ENCODE results near the gene FOXM1.

The FOXM1 gene

DNA sequence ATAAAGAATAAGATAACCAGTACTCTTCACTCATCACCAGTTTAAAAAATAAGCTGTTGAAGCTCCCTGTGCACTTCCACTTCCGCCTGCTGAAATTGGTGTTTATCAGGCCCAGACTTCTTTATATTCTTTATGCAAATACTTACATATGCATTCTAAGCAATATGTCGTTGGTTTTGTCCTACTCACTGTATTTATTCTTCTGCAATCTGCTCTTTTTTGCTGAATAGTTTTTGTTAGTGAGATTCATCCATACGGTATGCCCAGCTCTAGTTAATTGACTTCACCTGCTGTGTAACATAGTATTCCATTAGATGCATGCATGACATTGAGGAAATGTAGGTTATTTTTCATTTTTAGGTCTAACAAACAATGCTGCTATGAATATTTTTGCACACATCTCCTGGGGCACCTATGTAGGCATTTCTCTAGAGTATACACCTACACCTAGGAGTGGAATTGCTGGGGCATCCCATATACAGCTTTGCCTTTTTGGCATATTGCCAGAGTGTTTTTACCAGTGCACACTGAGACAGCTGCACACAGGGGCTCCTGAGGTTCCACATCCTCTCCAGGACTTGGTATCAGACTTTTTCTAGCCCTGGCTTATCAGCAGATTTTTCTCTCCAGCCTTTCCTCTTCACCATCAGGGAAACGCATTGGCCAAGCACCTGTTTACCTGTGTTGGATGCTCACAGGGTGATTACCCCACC, 41.1 kb downstream of the FOXM1 start:
- DNase-seq, result no peak

GRCh38 chr12:2834581-2835491, 42.1 kb downstream of the FOXM1 start, which contains the start of gene NRIP2:
Gene NRIP2, minus strand, starts transcription at chr12:2835035. Its CDS starts 52 bp downstream, at chr12:2834983.
- peak; percentile 17 for DNase-seq

- no peak for DNase-seq
Observed at GRCh38 chr12:2833810-2834209, 43.2 kb downstream of the FOXM1 start.

- DNase-seq, result no peak
Observed at GRCh38 chr12:2833327-2833726, 43.6 kb downstream of the FOXM1 start.

- DNase-seq, result no peak
Observed at GRCh38 chr12:2832550-2833127, 44.3 kb downstream of the FOXM1 start.

DNA sequence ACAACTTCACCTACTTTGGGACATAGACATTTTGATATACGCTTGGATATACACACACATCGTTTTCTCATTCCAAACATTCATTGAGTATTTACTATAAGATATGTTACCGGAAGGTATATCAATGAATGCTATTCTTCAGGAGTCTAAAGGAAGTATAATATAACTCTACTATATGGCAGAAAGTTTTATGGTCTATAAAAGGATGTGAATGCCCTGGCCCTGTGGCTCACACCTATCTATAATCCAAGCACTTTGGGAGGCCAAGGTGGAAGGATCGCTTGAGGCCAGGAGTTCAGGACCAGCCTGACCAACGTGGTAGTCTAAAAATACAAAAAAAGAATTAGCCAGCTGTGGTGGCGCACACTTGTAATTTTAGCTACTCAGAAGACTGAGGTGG, 47.7 kb downstream of the FOXM1 start:
- no peak for DNase-seq

DNA sequence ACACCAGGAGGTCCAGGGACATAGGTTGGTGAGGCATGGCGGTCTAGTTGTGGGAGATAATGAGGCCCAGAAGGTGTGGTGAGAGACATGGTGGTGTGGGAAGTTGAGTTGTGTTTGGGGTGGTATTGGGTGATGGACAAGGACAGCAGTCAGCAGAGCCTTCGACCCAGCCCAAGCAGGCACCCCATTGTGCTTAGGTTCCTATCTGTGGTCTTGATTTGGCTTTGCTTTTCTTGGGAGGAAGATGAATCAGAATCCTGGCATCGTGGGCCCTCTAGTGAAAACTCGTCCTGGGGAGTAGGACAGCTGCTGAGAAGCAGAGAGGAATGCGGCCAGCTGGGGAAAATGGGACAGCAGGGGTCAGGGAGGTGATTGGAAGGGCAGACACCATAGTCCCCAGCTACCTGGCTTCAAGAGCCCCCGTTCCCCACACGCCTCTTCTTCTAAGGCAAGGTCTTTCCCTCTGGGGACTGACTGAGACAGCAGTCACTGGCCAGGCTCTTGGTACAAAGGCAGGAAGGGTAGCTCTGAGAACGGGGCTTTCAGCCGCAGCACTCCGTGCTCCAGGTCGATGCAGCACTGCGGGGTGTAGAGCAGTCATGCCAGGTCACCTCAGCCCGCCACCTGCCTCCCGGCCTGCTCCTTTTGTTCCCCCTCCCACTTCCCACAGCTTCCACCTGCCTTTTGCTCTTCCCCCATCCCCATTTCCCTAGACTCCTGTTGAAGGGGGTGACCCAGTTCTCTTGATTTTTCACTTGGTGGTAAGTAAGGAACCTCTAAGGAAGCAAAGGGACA, 50.1 kb downstream of the FOXM1 start:
- DNase-seq, result no peak

DNA sequence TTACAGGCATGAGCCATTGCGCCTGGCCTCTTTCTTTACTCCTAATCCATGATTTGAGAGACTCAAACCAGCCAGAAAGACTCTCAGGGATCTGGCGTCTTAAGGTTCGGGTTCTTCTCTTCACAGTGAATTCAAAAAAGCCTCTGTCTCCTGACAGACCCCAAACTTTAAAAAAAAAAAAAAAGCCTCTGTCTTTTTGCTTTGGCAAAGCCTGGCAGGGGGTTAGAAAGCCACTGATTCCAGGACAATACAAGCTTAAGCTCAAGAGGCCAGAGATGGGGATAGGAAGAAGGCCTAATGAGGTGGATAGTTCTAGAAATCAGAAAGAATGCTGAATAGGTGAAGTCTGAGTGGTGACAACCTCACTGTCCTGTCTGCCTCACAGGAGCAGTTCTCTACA, 50.9 kb downstream of the FOXM1 start:
- no peak for DNase-seq

DNA sequence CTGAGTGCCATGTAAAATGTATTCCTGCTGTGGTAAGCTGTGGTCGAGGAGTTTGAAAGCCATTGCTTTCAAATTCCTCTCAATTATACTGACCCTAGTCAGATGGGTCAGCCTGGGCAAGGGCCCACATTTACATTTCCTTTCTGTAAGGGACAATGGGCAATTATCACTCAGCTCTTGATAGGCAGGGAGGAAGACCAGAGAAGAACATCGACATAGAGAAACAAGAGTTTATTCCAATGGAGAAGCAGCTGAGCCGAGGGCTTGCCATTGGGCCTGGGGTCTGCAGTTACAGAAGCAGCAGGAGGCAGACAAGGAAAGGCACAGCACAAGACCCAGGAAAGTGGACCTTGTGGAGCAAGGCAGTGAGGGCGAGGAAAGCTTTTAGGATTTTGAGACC, 51.8 kb downstream of the FOXM1 start:
- no peak for DNase-seq

DNA sequence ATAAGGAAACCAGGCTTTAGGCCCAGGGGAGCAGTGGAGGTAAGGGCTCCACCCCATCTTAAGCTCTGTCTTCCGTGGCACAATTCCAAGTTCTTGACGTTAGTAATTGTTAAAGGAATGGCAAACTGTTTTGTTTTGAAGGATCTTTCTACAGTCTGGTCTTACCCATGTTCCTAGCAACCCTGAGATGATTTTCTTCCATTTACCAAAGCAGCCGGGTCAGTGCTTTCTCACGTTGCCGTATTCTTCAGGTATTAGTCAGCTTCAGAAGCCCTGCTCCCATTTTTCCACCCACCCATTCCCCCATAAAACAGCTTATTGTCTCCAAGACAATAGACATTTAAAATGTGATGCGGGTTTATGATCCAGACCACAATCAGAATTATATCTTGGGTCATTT, 52.4 kb downstream of the FOXM1 start:
- no peak for DNase-seq

DNA sequence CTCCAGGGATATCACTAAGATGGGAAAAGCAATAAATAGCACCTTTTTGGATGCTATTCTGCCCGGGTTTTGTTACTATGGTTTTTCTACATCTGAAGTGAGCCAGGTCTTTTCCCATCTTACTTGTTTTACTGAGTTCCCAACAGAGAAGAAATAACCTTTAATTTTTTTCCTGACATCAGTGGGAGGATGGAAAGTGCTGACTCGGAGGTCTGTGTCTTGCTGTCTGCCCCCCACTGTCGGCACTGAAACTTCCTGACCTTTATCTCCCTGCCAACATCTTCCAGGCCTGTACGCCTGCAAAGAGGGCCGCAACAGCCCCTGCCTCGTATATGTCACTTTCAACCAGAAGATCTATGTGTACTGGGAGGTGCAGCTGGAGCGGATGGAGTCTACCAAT, 53.5 kb downstream of the FOXM1 start:
- DNase-seq, result no peak

DNA sequence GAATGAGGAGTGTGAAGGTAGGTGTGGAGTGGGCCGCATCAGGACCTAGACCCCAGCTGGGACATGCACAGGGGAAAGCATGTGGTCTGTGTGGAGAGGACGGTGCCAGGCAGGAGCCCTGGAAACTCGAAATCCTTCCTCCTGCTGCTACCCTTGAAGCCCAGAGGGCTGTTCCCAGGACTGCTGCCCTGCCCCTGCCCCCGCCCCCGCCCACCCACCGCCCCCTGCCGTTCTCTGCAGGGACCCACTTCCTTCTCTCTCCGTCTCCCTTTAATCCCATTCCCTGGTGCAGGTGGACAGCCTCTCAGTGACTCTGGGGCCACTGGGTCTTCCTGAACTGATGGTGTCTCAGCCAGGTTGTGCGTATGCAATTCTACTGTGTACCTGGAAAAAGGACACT, 56.5 kb downstream of the FOXM1 start:
- no peak for DNase-seq

DNA sequence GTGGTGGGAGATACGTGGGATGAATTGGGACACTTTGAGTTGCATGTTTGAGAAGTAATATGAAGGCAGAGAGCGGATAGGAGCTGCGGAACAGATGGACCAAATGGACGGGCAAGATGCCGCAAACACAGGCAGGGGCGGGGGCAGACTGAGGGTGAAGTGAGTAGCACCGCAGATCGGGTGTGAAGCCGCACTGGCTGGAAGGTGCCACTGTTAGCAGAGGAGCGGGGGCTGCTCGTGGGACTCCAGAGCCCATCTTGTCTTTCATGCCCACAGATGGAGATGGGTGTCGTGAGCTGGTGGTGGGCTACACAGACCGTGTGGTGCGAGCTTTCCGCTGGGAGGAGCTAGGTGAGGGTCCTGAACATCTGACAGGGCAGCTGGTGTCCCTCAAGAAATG, 57.2 kb downstream of the FOXM1 start:
- DNase-seq, result no peak

- DNase-seq, result peak; percentile 33
Observed at GRCh38 chr12:2813214-2814185, 63.5 kb downstream of the FOXM1 start.

GRCh38 chr12:2812290-2813213, 64.4 kb downstream of the FOXM1 start, which contains the start of gene ITFG2:
Gene ITFG2, plus strand, starts transcription at chr12:2812668. Its CDS starts 93 bp downstream, at chr12:2812761.
- DNase-seq, result peak; percentile 98

- no peak for DNase-seq
Observed at GRCh38 chr12:2811801-2812200, 65.2 kb downstream of the FOXM1 start.
